Measurements from ENCODE around the gene DENND10.

- no peak for TF ChIP-seq GLIS3 (CRISPR knock-in tag; IDR thresholded peaks at IDR 0.05)
- no peak for TF ChIP-seq ZNF565 (CRISPR knock-in tag; conservative IDR thresholded peaks at IDR 0.05; ENCODE audit: low read depth)
- TF ChIP-seq RARB (CRISPR knock-in tag; IDR thresholded peaks at IDR 0.05), result no peak
- TF ChIP-seq, protein P1, sequence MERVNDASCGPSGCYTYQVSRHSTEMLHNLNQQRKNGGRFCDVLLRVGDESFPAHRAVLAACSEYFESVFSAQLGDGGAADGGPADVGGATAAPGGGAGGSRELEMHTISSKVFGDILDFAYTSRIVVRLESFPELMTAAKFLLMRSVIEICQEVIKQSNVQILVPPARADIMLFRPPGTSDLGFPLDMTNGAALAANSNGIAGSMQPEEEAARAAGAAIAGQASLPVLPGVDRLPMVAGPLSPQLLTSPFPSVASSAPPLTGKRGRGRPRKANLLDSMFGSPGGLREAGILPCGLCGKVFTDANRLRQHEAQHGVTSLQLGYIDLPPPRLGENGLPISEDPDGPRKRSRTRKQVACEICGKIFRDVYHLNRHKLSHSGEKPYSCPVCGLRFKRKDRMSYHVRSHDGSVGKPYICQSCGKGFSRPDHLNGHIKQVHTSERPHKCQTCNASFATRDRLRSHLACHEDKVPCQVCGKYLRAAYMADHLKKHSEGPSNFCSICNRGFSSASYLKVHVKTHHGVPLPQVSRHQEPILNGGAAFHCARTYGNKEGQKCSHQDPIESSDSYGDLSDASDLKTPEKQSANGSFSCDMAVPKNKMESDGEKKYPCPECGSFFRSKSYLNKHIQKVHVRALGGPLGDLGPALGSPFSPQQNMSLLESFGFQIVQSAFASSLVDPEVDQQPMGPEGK (CRISPR knock-in tag; IDR thresholded peaks at IDR 0.05; ENCODE audit: borderline replicate concordance), result no peak
- TF ChIP-seq BACH2 (CRISPR knock-in tag; IDR thresholded peaks at IDR 0.05; ENCODE audit: borderline replicate concordance), result no peak
Measured at GRCh38 chr10:119058010-119058409, 45.9 kb upstream of the DENND10 start.
